ENCODE results near the gene CHN2. TPM values are rescaled to one million over a fixed set of nuclear protein-coding genes. Genes with fewer than 3 reads are reported as not detected.

The CHN2 gene
- total RNA-seq, 1 experiment from 2014 or later: 5.0 TPM

DNA sequence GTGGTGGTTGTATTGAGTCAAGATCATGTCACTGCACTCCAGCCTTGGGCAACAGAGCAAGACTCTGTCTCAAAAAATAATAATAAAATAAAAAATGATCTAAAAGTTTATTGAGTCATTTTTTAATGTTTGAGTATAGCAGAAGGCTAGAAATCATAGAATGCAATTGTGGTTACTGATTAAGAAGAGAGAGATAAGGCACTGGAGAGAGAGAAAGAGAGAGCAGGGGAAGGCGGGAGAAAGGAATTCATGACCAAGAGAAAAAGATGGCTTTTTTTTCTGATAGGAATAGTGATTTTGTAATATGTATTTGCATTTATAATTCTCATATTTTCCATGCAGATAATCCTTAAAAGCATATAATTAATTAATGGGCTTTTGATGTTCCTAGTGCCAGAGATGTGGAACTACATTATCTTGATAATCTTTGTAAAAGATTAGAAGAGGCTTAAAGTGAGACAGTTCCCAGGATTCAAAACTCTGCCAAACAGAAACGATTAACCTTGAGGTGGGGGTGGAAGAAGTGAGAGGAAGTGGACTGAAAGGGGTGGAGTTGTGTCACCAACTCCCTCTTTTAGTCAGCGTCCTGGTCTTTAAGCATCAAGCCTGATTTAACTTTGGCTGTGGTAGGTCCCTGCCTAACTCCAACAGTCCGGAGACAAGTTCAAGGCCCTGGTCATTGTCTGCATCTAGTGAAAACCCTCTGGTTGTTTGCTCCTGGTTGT, 76.2 kb downstream of the CHN2 start:
- TF ChIP-seq RORB (CRISPR knock-in tag; IDR thresholded peaks at IDR 0.05) (no peak), ATF6 (CRISPR knock-in tag; IDR thresholded peaks at IDR 0.05) (no peak), HMGA2 (CRISPR knock-in tag; IDR thresholded peaks at IDR 0.05) (no peak)
- ATAC-seq (peak; percentile 56), DNase-seq (ENCODE audit: low spot score) (no peak)
- peaks cover 37% of the 10 kb centered on the region for H3K4me1 Mint-ChIP-seq
- CTCF ChIA-PET: interaction anchor here (1.2 kb wide), 1 partner anchor 27 kb away, joined by 3 read pairs; no protein-coding TSS in a partner anchor
- H3K27ac Mint-ChIP-seq: no peak overlapping the region; the same call in 1 of the 2 replicates
- POLR2A ChIA-PET: no interaction called here
- H3K36me3 Mint-ChIP-seq: no peaks in the 10 kb centered on the region
- H3K27me3 Mint-ChIP-seq (ENCODE audit: low read depth): no peaks in the 10 kb centered on the region
- no peak overlapping the region for H3K4me3 Mint-ChIP-seq
- peaks cover 13% of the 10 kb centered on the region for H3K9me3 Mint-ChIP-seq

DNA sequence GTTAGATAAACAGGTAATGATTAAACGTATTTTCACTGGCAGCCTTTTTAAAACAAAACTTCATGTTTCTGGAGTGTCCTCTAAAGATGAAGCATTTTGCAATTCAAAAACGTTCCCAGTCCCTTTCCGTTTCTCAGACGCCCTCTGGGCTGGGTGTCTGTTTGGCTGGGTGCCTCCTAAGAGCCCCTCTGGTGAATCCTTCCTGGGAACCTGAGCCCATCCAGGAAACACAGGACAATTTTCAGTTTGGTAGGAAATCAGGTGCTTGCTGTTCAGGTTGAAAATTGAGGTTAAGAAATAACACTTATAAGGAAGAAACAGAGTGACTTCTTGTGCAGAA, 76.7 kb downstream of the CHN2 start:
- POLR2A ChIA-PET: no interaction called here
- peaks cover 9% of the 10 kb centered on the region for H3K9me3 Mint-ChIP-seq

GRCh38 chr7:29272057-29272456, 77.5 kb downstream of the CHN2 start:
- Mint-ChIP-seq H3K27ac (no peak overlapping the region), H3K4me1 (peaks cover 44% of the 10 kb centered on the region), H3K36me3 (no peaks in the 10 kb centered on the region), H3K9me3 (peaks cover 4% of the 10 kb centered on the region), H3K4me3 (no peak overlapping the region), H3K27me3 (ENCODE audit: low read depth) (no peaks in the 10 kb centered on the region)
- ATAC-seq: peak; percentile 22; the same call in 1 of the 2 replicates
- CTCF ChIA-PET: no interaction called here
- no peak for DNase-seq (ENCODE audit: low spot score)
- POLR2A ChIA-PET: no interaction called here
- no peak for TF ChIP-seq NFE2L1 (CRISPR knock-in tag; IDR thresholded peaks at IDR 0.05)
- TF ChIP-seq, protein P1, sequence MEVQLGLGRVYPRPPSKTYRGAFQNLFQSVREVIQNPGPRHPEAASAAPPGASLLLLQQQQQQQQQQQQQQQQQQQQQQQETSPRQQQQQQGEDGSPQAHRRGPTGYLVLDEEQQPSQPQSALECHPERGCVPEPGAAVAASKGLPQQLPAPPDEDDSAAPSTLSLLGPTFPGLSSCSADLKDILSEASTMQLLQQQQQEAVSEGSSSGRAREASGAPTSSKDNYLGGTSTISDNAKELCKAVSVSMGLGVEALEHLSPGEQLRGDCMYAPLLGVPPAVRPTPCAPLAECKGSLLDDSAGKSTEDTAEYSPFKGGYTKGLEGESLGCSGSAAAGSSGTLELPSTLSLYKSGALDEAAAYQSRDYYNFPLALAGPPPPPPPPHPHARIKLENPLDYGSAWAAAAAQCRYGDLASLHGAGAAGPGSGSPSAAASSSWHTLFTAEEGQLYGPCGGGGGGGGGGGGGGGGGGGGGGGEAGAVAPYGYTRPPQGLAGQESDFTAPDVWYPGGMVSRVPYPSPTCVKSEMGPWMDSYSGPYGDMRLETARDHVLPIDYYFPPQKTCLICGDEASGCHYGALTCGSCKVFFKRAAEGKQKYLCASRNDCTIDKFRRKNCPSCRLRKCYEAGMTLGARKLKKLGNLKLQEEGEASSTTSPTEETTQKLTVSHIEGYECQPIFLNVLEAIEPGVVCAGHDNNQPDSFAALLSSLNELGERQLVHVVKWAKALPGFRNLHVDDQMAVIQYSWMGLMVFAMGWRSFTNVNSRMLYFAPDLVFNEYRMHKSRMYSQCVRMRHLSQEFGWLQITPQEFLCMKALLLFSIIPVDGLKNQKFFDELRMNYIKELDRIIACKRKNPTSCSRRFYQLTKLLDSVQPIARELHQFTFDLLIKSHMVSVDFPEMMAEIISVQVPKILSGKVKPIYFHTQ (CRISPR knock-in tag; IDR thresholded peaks at IDR 0.05): no peak
- TF ChIP-seq IRF2 (CRISPR knock-in tag; IDR thresholded peaks at IDR 0.05; ENCODE audit: borderline replicate concordance, low read depth): no peak
- no peak for TF ChIP-seq ZNF671 (CRISPR knock-in tag; IDR thresholded peaks at IDR 0.05)
- TF ChIP-seq NR1H2 (CRISPR knock-in tag; IDR thresholded peaks at IDR 0.05): no peak
- TF ChIP-seq ZNF232 (CRISPR knock-in tag; IDR thresholded peaks at IDR 0.05): no peak
- no peak for TF ChIP-seq ZNF317 (CRISPR knock-in tag; IDR thresholded peaks at IDR 0.05; ENCODE audit: borderline replicate concordance, low read depth)
- TF ChIP-seq, protein P2, sequence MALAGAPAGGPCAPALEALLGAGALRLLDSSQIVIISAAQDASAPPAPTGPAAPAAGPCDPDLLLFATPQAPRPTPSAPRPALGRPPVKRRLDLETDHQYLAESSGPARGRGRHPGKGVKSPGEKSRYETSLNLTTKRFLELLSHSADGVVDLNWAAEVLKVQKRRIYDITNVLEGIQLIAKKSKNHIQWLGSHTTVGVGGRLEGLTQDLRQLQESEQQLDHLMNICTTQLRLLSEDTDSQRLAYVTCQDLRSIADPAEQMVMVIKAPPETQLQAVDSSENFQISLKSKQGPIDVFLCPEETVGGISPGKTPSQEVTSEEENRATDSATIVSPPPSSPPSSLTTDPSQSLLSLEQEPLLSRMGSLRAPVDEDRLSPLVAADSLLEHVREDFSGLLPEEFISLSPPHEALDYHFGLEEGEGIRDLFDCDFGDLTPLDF (CRISPR knock-in tag; IDR thresholded peaks at IDR 0.05): no peak
- TF ChIP-seq ZBTB43 (CRISPR knock-in tag; IDR thresholded peaks at IDR 0.05): no peak
- TF ChIP-seq, protein P3, sequence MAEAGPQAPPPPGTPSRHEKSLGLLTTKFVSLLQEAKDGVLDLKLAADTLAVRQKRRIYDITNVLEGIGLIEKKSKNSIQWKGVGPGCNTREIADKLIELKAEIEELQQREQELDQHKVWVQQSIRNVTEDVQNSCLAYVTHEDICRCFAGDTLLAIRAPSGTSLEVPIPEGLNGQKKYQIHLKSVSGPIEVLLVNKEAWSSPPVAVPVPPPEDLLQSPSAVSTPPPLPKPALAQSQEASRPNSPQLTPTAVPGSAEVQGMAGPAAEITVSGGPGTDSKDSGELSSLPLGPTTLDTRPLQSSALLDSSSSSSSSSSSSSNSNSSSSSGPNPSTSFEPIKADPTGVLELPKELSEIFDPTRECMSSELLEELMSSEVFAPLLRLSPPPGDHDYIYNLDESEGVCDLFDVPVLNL (CRISPR knock-in tag; IDR thresholded peaks at IDR 0.05; ENCODE audit: borderline replicate concordance, low read depth): no peak
- no peak for TF ChIP-seq GRHL2 (CRISPR knock-in tag; IDR thresholded peaks at IDR 0.05; ENCODE audit: insufficient replicate concordance, severe bottlenecking)
- no peak for TF ChIP-seq TP53 (CRISPR knock-in tag; IDR thresholded peaks at IDR 0.05)
- no peak for TF ChIP-seq JAZF1 (CRISPR knock-in tag; IDR thresholded peaks at IDR 0.05)
- TF ChIP-seq TEAD4 (CRISPR knock-in tag; IDR thresholded peaks at IDR 0.05): no peak
- no peak for TF ChIP-seq GABPB1 (CRISPR knock-in tag; IDR thresholded peaks at IDR 0.05)
- TF ChIP-seq CREB1 (CRISPR knock-in tag; IDR thresholded peaks at IDR 0.05): no peak

More for the DNA sequence above, 76.7 kb downstream of the CHN2 start:
- Mint-ChIP-seq H3K27ac (peak overlapping the region; percentile 52), H3K36me3 (no peaks in the 10 kb centered on the region), H3K4me3 (no peak overlapping the region), H3K27me3 (ENCODE audit: low read depth) (no peaks in the 10 kb centered on the region), H3K4me1 (peaks cover 38% of the 10 kb centered on the region)
- no peak for TF ChIP-seq CBFB (CRISPR knock-in tag; IDR thresholded peaks at IDR 0.05; ENCODE audit: low read depth)
- TF ChIP-seq TCF7 (CRISPR knock-in tag; IDR thresholded peaks at IDR 0.05; ENCODE audit: low read depth): no peak
- no peak for TF ChIP-seq E2F5 (CRISPR knock-in tag; IDR thresholded peaks at IDR 0.05)
- no peak for TF ChIP-seq ZNF121 (CRISPR knock-in tag; IDR thresholded peaks at IDR 0.05)
- no peak for DNase-seq (ENCODE audit: low spot score)
- CTCF ChIA-PET: no interaction called here
- peak; percentile 24; the same call in 1 of the 2 replicates for ATAC-seq

Data from WTC11 (cell line).